ENCODE data around the gene CBFA2T3.

- TF ChIP-seq, protein P1, sequence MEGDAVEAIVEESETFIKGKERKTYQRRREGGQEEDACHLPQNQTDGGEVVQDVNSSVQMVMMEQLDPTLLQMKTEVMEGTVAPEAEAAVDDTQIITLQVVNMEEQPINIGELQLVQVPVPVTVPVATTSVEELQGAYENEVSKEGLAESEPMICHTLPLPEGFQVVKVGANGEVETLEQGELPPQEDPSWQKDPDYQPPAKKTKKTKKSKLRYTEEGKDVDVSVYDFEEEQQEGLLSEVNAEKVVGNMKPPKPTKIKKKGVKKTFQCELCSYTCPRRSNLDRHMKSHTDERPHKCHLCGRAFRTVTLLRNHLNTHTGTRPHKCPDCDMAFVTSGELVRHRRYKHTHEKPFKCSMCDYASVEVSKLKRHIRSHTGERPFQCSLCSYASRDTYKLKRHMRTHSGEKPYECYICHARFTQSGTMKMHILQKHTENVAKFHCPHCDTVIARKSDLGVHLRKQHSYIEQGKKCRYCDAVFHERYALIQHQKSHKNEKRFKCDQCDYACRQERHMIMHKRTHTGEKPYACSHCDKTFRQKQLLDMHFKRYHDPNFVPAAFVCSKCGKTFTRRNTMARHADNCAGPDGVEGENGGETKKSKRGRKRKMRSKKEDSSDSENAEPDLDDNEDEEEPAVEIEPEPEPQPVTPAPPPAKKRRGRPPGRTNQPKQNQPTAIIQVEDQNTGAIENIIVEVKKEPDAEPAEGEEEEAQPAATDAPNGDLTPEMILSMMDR (IDR thresholded peaks at IDR 0.05; ENCODE audit: insufficient read depth, low read depth, low read length) = no peak
- TF ChIP-seq EZH2 (IDR thresholded peaks at IDR 0.05; ENCODE audit: insufficient read depth, low read length) = no peak
Observed at GRCh38 chr16:88886845-88887521, 90.0 kb downstream of the CBFA2T3 start.

All from astrocyte (in vitro differentiated cells and primary cell).